DND-41 (cell line): ENCODE measurements around the gene KCNG3.

Source experiments
- ATAC-seq: fragments of 200-7000 bp; cut with Tn5 transposase; 3 replicates; pipeline ENCODE4 v1.9.1; 2021; ENCODE audit warnings: low read depth; ENCODE audit not compliant: insufficient read depth
- DNase-seq: peaks from one replicate; pipeline ENCODE4 v3.0.0-alpha.2; 2020
- H2AFZ ChIP-seq: 2 replicates; pipeline ENCODE4 v1.6.0; 2012; ENCODE audit warnings: low read depth, low read length
- H3K27ac ChIP-seq: 2 replicates; pipeline ENCODE4 v1.5.1; 2012; ENCODE audit warnings: low read length, inconsistent platforms
- H3K27me3 ChIP-seq: fragments of 200-600 bp; sonication (generic); 2 replicates; pipeline ENCODE4 v1.6.0; 2012; ENCODE audit warnings: low read length, mild to moderate bottlenecking, inconsistent platforms; ENCODE audit not compliant: insufficient read depth, poor library complexity
- H3K36me3 ChIP-seq: 2 replicates; pipeline ENCODE4 v1.5.1; 2012; ENCODE audit warnings: low read length, inconsistent platforms; ENCODE audit not compliant: insufficient read depth
- H3K4me1 ChIP-seq: 2 replicates; pipeline ENCODE4 v1.5.1; 2012; ENCODE audit warnings: mild to moderate bottlenecking, low read length; ENCODE audit not compliant: insufficient read depth
- H3K4me2 ChIP-seq: 2 replicates; pipeline ENCODE4 v1.6.0; 2012; ENCODE audit warnings: mild to moderate bottlenecking, moderate library complexity, low read length, inconsistent platforms; ENCODE audit not compliant: insufficient read depth
- H3K4me3 ChIP-seq, 2 experiments: fragments of 200-600 bp in 1 of 2; shearing (Covaris generic) in 1 of 2; 2 replicates each; pipeline ENCODE4 v1.5.1; 2012 to 2016; ENCODE audit warnings: inconsistent platforms in 2 of 2, low read length in 2 of 2, mild to moderate bottlenecking in 2 of 2, low read depth in 1 of 2, moderate library complexity in 1 of 2
- H3K79me2 ChIP-seq: 2 replicates; pipeline ENCODE4 v1.6.0; 2012; ENCODE audit warnings: low read length, inconsistent platforms; ENCODE audit not compliant: insufficient read depth
- H3K9ac ChIP-seq: 2 replicates; pipeline ENCODE4 v1.6.0; 2012; ENCODE audit warnings: low read depth, mild to moderate bottlenecking, inconsistent platforms, low read length, moderate library complexity
- H3K9me3 ChIP-seq: 2 replicates; pipeline ENCODE4 v1.5.1; 2012; ENCODE audit warnings: low read length, moderate library complexity, mild to moderate bottlenecking, inconsistent platforms; ENCODE audit not compliant: insufficient read depth, severe bottlenecking
- H4K20me1 ChIP-seq: 2 replicates; pipeline ENCODE4 v1.6.0; 2012; ENCODE audit warnings: low read length; ENCODE audit not compliant: insufficient read depth
- EZH2 ChIP-seq: IDR thresholded peaks from 3 replicates; pipeline ENCODE4 v1.6.1; 2012; ENCODE audit warnings: borderline replicate concordance, low read depth, mild to moderate bottlenecking, moderate library complexity, low read length, inconsistent platforms; ENCODE audit not compliant: severe bottlenecking
- TF ChIP-seq, protein P1 (sequence below): IDR thresholded peaks from 2 replicates; pipeline ENCODE4 v1.5.1; 2012; ENCODE audit warnings: borderline replicate concordance, low read length, moderate library complexity, mild to moderate bottlenecking; ENCODE audit not compliant: poor library complexity, severe bottlenecking; ENCODE audit errors: extremely low read depth

The KCNG3 gene

DNA sequence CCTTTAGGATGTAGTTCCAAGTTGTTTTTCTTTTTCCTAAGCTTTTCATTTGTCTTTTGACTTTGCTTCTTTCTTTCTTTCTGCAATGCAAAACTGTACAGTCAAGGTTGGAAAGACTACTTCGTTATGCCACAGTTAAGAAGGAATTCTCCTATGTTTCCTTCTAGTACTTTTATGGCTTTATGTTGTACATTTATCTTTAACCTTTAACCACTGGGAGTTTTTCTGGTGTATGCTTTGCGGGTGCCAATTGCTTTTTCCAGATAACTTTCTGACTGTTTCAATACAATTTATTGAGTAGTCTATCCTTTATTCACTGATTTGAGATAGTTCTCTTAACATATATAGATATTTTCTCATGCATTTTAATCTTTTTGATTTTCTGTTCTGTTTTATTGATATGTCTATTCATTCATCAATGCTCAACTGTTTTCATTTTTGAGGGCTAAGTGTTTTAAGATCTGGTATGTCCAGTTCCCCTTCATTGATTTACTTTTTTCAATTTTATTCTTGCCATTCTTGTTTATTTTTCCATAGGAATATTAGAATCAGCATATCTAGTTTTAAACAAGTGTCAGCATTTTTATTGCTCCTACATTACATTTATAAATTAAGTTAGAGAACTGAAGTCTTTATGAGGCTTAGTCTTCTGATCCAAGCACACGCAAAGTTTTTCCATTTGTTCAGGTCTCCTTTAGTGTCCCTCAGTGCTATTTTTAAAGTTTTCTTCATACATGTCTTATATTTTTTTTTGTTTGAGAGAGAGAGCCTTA, 82.9 kb downstream of the KCNG3 start:
- DNase-seq (no peak), ATAC-seq (no peak)
- no peak overlapping the region for H3K9ac ChIP-seq
- no peaks in the 10 kb centered on the region for H4K20me1 ChIP-seq
- H3K36me3 ChIP-seq: no peaks in the 10 kb centered on the region
- no peaks in the 10 kb centered on the region for H3K27me3 ChIP-seq
- no peak overlapping the region for H3K4me3 ChIP-seq
- H3K27ac ChIP-seq: no peak overlapping the region
- no peaks in the 10 kb centered on the region for H3K79me2 ChIP-seq
- H3K4me2 ChIP-seq: no peak overlapping the region
- H2AFZ ChIP-seq: no peak overlapping the region
- TF ChIP-seq, protein P1, sequence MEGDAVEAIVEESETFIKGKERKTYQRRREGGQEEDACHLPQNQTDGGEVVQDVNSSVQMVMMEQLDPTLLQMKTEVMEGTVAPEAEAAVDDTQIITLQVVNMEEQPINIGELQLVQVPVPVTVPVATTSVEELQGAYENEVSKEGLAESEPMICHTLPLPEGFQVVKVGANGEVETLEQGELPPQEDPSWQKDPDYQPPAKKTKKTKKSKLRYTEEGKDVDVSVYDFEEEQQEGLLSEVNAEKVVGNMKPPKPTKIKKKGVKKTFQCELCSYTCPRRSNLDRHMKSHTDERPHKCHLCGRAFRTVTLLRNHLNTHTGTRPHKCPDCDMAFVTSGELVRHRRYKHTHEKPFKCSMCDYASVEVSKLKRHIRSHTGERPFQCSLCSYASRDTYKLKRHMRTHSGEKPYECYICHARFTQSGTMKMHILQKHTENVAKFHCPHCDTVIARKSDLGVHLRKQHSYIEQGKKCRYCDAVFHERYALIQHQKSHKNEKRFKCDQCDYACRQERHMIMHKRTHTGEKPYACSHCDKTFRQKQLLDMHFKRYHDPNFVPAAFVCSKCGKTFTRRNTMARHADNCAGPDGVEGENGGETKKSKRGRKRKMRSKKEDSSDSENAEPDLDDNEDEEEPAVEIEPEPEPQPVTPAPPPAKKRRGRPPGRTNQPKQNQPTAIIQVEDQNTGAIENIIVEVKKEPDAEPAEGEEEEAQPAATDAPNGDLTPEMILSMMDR: no peak
- no peak for TF ChIP-seq EZH2
- no peaks in the 10 kb centered on the region for H3K4me1 ChIP-seq
- H3K9me3 ChIP-seq: peaks cover 20% of the 10 kb centered on the region

- no peak overlapping the region for H3K9ac ChIP-seq
- H3K4me1 ChIP-seq: no peaks in the 10 kb centered on the region
- H2AFZ ChIP-seq: no peak overlapping the region
- no peaks in the 10 kb centered on the region for H3K36me3 ChIP-seq
- peaks cover 4% of the 10 kb centered on the region for H3K9me3 ChIP-seq
- H3K79me2 ChIP-seq: no peaks in the 10 kb centered on the region
- no peaks in the 10 kb centered on the region for H4K20me1 ChIP-seq
- H3K4me3 ChIP-seq: no peak overlapping the region
- no peak for DNase-seq
- no peaks in the 10 kb centered on the region for H3K27me3 ChIP-seq
- no peak for ATAC-seq
- TF ChIP-seq EZH2: no peak
- TF ChIP-seq, protein P1: no peak
- H3K27ac ChIP-seq: no peak overlapping the region
- H3K4me2 ChIP-seq: no peak overlapping the region
Measured at GRCh38 chr2:42408009-42408408, 85.8 kb downstream of the KCNG3 start.

DNA sequence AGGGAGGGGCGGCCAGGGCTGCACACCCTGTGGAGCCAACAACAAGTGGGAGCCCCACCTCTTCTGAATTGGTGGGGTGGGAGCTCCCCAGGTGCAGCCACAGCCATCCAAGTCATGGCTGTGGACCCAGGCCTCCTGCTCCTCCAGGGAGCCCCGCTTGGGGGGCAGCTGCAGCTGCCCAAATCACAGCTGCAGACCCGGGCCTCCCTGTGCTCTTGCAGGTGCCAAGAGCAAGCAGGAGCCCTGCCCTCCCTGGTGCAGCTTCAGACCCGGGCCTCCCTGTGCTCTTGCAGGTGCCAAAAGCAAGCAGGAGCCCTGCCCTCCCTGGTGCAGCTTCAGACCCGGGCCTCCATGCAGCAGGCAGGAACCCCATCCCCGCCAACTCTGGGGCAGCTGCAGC, 86.3 kb downstream of the KCNG3 start:
- H3K4me3 ChIP-seq: no peak overlapping the region
- ATAC-seq (no peak; the same call in 2 of the 3 replicates), DNase-seq (no peak)
- peaks cover 4% of the 10 kb centered on the region for H3K9me3 ChIP-seq
- no peaks in the 10 kb centered on the region for H4K20me1 ChIP-seq
- no peak overlapping the region for H3K9ac ChIP-seq
- TF ChIP-seq, protein P1: no peak
- no peak for TF ChIP-seq EZH2
- H3K4me2 ChIP-seq: no peak overlapping the region
- no peaks in the 10 kb centered on the region for H3K27me3 ChIP-seq
- no peak overlapping the region for H3K27ac ChIP-seq
- H3K79me2 ChIP-seq: no peaks in the 10 kb centered on the region
- no peaks in the 10 kb centered on the region for H3K36me3 ChIP-seq
- H2AFZ ChIP-seq: no peak overlapping the region
- no peaks in the 10 kb centered on the region for H3K4me1 ChIP-seq

DNA sequence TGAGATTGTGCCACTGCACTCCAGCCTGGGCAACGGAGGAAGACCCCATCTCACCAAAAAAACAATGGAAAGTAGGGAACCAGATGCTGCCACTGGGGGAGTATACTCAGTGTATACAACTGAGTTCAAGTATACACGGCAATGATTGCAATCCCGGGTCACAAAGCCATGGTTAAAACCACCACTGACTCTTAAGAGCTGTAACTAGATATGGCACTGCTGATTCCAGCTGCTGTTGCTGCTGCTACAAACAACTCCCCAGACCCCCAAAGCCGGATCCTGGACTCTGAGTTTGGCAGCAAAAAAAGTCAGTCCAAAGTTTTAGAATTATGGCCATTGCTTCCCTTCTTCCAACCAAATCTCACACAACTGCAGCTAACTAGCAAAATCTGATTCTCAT, 89.1 kb downstream of the KCNG3 start:
- Histone ChIP-seq H3K9ac (no peak overlapping the region), H3K79me2 (no peaks in the 10 kb centered on the region), H4K20me1 (no peaks in the 10 kb centered on the region), H3K4me2 (no peak overlapping the region), H3K36me3 (no peaks in the 10 kb centered on the region), H3K27ac (no peak overlapping the region), H2AFZ (no peak overlapping the region), H3K9me3 (peaks cover 4% of the 10 kb centered on the region), H3K4me1 (no peaks in the 10 kb centered on the region), H3K27me3 (no peaks in the 10 kb centered on the region), H3K4me3 (no peak overlapping the region)
- no peak for TF ChIP-seq EZH2
- TF ChIP-seq, protein P1: no peak
- no peak for DNase-seq
- no peak for ATAC-seq
